Nephron (organoid): ENCODE results near the gene BET1.

Experiments
- H3K27ac Mint-ChIP-seq, 3 experiments: 2 replicates each; pipeline ENCODE4 v1.8.0; 2020; ENCODE audit warnings: mixed read lengths in 3 of 3, mild to moderate bottlenecking in 2 of 3, moderate library complexity in 1 of 3
- H3K27me3 Mint-ChIP-seq: 2 replicates; pipeline ENCODE4 v1.8.0; 2021; ENCODE audit warnings: low read depth, mild to moderate bottlenecking, moderate library complexity, mixed read lengths
- H3K36me3 Mint-ChIP-seq: 2 replicates; pipeline ENCODE4 v1.8.0; 2020; ENCODE audit warnings: low read depth, mixed read lengths
- H3K4me1 Mint-ChIP-seq: 2 replicates; pipeline ENCODE4 v1.8.0; 2020; ENCODE audit warnings: mixed read lengths
- H3K4me3 Mint-ChIP-seq, 3 experiments: 2 replicates each; pipeline ENCODE4 v1.8.0; 2020; ENCODE audit warnings: mild to moderate bottlenecking in 3 of 3, mixed read lengths in 3 of 3, moderate library complexity in 2 of 3
- H3K9me3 Mint-ChIP-seq: 2 replicates; pipeline ENCODE4 v1.8.0; 2020; ENCODE audit warnings: mixed read lengths
- TF ChIP-seq, protein P1 (sequence below), 3 experiments: fragments of 200-600 bp; sonication (generic); IDR thresholded peaks; one replicate each; pipeline ENCODE4 v1.5.0; 2021; ENCODE audit warnings: antibody characterized with exemption in 3 of 3; ENCODE audit not compliant: unreplicated experiment in 3 of 3

The BET1 gene

GRCh38 chr7:93955304-93955703 lies 48.9 kb downstream of the BET1 start:
- no peak overlapping the region for H3K4me3 Mint-ChIP-seq
- H3K36me3 Mint-ChIP-seq: no peaks in the 10 kb centered on the region
- no peak overlapping the region for H3K27ac Mint-ChIP-seq
- H3K9me3 Mint-ChIP-seq: no peaks in the 10 kb centered on the region
- no peaks in the 10 kb centered on the region for H3K27me3 Mint-ChIP-seq
- TF ChIP-seq, protein P1, sequence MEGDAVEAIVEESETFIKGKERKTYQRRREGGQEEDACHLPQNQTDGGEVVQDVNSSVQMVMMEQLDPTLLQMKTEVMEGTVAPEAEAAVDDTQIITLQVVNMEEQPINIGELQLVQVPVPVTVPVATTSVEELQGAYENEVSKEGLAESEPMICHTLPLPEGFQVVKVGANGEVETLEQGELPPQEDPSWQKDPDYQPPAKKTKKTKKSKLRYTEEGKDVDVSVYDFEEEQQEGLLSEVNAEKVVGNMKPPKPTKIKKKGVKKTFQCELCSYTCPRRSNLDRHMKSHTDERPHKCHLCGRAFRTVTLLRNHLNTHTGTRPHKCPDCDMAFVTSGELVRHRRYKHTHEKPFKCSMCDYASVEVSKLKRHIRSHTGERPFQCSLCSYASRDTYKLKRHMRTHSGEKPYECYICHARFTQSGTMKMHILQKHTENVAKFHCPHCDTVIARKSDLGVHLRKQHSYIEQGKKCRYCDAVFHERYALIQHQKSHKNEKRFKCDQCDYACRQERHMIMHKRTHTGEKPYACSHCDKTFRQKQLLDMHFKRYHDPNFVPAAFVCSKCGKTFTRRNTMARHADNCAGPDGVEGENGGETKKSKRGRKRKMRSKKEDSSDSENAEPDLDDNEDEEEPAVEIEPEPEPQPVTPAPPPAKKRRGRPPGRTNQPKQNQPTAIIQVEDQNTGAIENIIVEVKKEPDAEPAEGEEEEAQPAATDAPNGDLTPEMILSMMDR (IDR thresholded peaks at IDR 0.05; ENCODE audit: unreplicated experiment in 3 of 3): no peak
- no peaks in the 10 kb centered on the region for H3K4me1 Mint-ChIP-seq

DNA sequence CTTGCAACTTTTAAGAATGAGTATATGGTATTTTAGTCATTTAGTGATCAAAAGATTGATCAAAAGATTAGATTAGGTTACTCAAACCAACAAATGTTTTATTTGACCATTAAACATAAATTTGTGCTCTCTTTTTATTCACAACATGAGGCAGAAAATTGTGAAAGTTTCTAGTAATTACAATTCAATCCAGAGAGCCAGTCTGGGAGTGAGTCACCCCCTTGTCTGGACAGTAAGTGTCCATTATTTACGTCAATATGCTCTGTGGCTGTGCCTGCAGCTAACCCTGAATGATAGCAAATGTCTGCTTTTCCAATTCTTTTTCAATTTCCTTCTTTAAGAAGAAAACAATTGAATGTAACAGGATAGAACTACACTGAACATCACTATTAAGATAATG lies 54.7 kb downstream of the BET1 start:
- H3K9me3 Mint-ChIP-seq: no peaks in the 10 kb centered on the region
- H3K27ac Mint-ChIP-seq: no peak overlapping the region
- TF ChIP-seq, protein P1 (IDR thresholded peaks at IDR 0.05; ENCODE audit: unreplicated experiment in 3 of 3): no peak
- no peaks in the 10 kb centered on the region for H3K27me3 Mint-ChIP-seq
- H3K4me1 Mint-ChIP-seq: no peaks in the 10 kb centered on the region
- H3K4me3 Mint-ChIP-seq: no peak overlapping the region
- no peaks in the 10 kb centered on the region for H3K36me3 Mint-ChIP-seq

DNA sequence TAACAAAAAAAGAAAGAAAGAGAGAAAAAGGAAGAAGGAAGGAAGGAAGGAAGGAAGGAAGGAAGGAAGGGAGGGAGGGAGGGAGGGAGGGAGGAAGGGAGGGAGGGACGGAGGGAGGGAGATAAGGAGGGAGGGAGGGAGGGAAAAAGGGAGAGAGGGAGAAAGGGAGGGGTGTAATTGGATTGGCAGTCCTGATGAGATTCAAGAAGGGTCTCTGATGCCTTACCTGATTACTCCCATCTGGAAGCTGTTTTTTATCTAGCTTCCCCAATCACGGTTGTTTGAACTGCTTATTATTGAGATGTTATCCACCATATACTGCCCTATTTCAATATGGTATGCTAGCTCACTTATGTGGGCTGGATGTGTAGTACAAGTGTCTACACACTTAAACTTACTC lies 55.3 kb downstream of the BET1 start:
- Mint-ChIP-seq H3K27ac (no peak overlapping the region), H3K9me3 (no peaks in the 10 kb centered on the region), H3K4me1 (no peaks in the 10 kb centered on the region), H3K36me3 (no peaks in the 10 kb centered on the region), H3K27me3 (no peaks in the 10 kb centered on the region), H3K4me3 (no peak overlapping the region)
- TF ChIP-seq, protein P1 (IDR thresholded peaks at IDR 0.05; ENCODE audit: unreplicated experiment in 3 of 3): no peak

- Mint-ChIP-seq H3K27me3 (no peaks in the 10 kb centered on the region), H3K27ac (no peak overlapping the region), H3K4me1 (no peaks in the 10 kb centered on the region), H3K36me3 (no peaks in the 10 kb centered on the region), H3K9me3 (no peaks in the 10 kb centered on the region), H3K4me3 (no peak overlapping the region)
- TF ChIP-seq, protein P1 (IDR thresholded peaks at IDR 0.05; ENCODE audit: unreplicated experiment in 3 of 3): no peak
These were observed 56.0 kb downstream of the BET1 start for GRCh38 chr7:93948106-93948505.

GRCh38 chr7:93945756-93946535 lies 58.2 kb downstream of the BET1 start:
- Mint-ChIP-seq H3K9me3 (no peaks in the 10 kb centered on the region), H3K36me3 (no peaks in the 10 kb centered on the region), H3K4me1 (no peaks in the 10 kb centered on the region), H3K27ac (no peak overlapping the region), H3K4me3 (no peak overlapping the region), H3K27me3 (no peaks in the 10 kb centered on the region)
- TF ChIP-seq, protein P1 (IDR thresholded peaks at IDR 0.05; ENCODE audit: unreplicated experiment in 3 of 3): no peak

GRCh38 chr7:93945083-93945482 lies 59.1 kb downstream of the BET1 start:
- Mint-ChIP-seq H3K9me3 (no peaks in the 10 kb centered on the region), H3K27me3 (no peaks in the 10 kb centered on the region), H3K4me1 (no peaks in the 10 kb centered on the region), H3K27ac (no peak overlapping the region), H3K4me3 (no peak overlapping the region), H3K36me3 (no peaks in the 10 kb centered on the region)
- TF ChIP-seq, protein P1 (IDR thresholded peaks at IDR 0.05; ENCODE audit: unreplicated experiment in 3 of 3): no peak
